ENCODE results near the gene FICD. TPM values are rescaled to one million over a fixed set of nuclear protein-coding genes. Genes with fewer than 3 reads are reported as not detected.

FICD gene
- 4.4 and 6.3 TPM in 2 replicates for total RNA-seq

DNA sequence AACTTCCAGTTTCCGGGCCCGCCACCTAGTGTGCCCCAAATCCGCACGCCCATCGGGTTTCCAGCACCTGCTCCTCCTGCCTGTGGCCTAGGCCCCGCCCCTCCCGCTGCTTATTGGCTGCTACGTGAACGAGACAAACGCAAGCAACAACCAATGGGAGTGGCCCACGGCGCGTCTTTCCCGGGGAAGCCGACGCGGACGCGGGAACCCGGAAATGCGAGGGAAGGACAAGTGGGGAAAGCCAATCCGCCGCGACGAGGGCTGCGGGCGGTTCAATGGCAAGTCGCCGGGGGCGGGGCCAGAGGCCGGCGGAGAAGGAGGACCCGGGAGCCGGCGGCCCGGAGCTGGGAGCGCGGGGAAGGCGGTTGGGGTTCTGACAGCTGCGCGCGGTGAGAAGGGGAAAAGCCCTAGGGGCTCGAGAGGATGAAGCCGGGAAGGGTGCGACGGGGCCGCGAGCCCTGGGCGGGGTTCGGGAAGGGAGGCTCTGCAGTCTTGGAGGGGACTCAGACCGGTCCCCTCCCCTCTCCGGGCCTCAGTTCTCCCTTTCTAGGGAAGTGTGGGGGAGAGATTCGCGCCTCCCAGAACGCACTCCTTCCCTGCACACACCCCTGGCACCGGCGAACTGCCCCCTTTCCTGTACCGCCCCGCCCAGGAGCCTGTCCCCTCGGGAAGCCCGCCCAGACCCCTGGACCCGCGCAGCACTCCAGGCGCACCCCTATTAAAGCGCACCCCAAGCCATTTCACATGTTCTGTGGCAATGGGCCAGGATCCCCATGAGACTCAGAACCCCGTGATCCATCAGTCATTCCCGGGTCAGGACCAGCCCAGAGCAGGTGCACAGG is at the start of gene FICD:
Gene FICD (plus strand): TSS at position 305 of the 842 bp plus-strand sequence. CDS start 1,696 bp downstream, outside the sequence.

DNA sequence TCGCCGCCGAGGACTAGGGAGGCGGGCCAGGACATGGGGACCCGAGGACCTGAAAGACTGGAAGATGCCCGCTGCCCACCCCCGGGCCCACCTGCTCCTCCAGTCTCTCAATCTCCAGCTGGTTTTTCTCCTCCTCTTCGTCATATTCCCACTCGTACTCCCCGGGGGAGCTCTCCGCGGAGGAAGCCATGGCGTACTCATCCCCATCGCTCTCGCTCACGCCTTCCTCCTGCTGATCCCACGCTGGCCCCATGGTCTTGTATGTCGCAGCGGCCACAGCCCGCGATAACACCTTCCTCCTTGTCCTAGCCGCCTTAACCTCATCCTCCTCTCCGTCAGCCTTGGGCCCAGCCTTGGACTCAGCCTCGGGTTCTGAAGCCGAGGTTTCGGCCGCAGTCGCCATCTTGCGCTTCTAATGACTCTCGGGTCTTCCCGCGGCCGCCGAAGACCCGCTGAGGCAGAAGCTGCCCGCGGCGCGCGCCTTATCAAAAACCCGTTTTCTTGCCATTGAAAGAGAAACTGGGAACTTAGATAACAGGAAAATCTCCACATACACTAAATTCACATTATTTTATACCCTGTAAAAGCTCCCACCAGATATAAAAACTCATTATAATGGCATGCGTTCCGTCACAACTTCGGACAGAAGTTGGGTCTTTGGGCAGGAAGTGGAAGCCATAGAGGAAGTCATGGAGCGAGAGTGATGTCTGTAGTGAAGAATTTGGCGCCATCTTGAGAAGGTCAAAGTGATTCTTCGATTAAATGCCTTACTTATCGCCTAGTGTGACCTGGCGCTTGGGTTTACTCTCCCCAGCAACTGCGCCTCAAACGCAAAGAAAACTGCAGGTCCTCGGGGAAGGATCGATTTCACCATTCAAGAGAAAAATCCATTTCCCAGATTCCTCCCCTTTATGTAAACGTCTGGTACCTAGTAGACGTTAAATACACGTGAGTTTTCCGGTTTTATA is 46.0 kb downstream of the FICD start, which contains the start of gene SART3:
Gene SART3 (minus strand): TSS at position 422 of the 968 bp plus-strand sequence. CDS start 19 bp downstream, at position 403.

DNA sequence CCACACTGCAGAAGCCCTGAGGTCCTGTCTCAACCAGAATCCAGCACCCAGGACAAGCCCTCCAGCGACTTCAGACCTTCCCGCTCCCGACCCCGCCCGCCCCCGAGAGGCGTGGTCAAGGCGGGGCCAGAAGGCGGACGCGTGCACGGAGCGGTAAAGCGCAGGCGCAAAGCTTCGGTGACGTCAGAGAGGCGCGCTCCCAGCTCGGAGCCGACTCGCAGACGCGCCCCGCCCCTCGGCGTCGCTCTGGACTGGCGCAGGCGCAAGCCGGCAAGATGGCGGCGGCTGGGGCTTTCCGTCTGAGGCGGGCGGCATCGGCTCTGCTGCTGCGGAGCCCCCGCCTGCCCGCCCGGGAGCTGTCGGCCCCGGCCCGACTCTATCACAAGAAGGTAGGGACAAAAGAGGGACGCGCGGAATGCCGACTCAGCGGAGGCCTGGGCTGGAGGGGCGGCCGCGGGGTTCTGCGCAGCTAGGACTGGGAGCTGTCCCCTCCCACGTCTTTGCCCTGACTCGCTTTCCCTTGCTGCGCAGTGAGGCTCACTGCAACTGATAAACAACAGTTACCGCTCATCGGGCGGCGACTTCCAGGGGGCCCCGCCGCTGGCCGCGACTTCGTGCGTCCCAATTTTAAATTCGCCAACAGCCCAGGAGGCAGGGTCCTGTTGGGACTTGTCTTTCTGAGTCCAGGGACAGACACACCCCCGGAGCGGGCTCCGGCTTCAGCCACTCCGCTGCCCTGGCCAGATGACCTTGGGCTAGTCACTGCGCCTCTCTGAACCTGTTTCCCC is 47.5 kb downstream of the FICD start, which contains the start of gene ISCU:
Gene ISCU (plus strand): TSS at position 249 of the 788 bp plus-strand sequence. CDS start 27 bp downstream, at position 276.

Other genes with a start within 250 kb of the FICD start
- 0.50 and 1.7 TPM in 2 replicates for gene CMKLR1, start 176.0 kb upstream of the FICD start, total RNA-seq
- 30.0 and 46.5 TPM in 2 replicates for gene SART3, start 45.9 kb downstream of the FICD start, total RNA-seq
- 146 and 188 TPM in 2 replicates for gene ISCU, start 47.3 kb downstream of the FICD start, total RNA-seq
- 21.3 and 27.7 TPM in 2 replicates for gene TMEM119, start 82.8 kb downstream of the FICD start, total RNA-seq
- 0.62 and 0.64 TPM in 2 replicates for gene SELPLG, start 118.6 kb downstream of the FICD start, total RNA-seq
- 71.7 and 87.1 TPM in 2 replicates for gene CORO1C, start 216.2 kb downstream of the FICD start, total RNA-seq